ENCODE results near the gene HTRA1.

DNA sequence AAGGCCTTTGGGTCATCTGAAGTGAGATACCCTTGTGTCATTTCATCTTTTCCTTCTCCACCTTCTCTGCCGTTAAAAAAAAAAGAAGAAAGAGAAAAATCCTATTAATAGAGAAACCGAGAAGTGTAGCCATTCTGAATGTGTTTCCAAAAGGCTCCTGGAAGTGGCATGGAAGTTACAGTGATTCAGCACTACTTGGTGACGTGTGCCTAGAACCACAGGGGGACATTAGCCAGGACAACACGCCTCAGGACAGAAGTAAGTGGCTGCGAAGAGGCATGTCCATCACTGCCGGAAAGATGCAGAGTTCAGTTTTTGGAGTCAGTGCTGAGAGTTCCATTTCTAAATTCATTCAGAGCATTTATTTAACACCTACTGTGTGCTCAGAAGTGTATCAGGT is 6.3 kb downstream of the HTRA1 start:
- TF ChIP-seq, protein P1, sequence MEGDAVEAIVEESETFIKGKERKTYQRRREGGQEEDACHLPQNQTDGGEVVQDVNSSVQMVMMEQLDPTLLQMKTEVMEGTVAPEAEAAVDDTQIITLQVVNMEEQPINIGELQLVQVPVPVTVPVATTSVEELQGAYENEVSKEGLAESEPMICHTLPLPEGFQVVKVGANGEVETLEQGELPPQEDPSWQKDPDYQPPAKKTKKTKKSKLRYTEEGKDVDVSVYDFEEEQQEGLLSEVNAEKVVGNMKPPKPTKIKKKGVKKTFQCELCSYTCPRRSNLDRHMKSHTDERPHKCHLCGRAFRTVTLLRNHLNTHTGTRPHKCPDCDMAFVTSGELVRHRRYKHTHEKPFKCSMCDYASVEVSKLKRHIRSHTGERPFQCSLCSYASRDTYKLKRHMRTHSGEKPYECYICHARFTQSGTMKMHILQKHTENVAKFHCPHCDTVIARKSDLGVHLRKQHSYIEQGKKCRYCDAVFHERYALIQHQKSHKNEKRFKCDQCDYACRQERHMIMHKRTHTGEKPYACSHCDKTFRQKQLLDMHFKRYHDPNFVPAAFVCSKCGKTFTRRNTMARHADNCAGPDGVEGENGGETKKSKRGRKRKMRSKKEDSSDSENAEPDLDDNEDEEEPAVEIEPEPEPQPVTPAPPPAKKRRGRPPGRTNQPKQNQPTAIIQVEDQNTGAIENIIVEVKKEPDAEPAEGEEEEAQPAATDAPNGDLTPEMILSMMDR (IDR thresholded peaks at IDR 0.05 in 4 of 5, conservative IDR thresholded peaks at IDR 0.05 in 1 of 5): no peak
- no peak for TF ChIP-seq POLR2A (IDR thresholded peaks at IDR 0.05)
